ENCODE measurements around the gene ZNF451.

DNA sequence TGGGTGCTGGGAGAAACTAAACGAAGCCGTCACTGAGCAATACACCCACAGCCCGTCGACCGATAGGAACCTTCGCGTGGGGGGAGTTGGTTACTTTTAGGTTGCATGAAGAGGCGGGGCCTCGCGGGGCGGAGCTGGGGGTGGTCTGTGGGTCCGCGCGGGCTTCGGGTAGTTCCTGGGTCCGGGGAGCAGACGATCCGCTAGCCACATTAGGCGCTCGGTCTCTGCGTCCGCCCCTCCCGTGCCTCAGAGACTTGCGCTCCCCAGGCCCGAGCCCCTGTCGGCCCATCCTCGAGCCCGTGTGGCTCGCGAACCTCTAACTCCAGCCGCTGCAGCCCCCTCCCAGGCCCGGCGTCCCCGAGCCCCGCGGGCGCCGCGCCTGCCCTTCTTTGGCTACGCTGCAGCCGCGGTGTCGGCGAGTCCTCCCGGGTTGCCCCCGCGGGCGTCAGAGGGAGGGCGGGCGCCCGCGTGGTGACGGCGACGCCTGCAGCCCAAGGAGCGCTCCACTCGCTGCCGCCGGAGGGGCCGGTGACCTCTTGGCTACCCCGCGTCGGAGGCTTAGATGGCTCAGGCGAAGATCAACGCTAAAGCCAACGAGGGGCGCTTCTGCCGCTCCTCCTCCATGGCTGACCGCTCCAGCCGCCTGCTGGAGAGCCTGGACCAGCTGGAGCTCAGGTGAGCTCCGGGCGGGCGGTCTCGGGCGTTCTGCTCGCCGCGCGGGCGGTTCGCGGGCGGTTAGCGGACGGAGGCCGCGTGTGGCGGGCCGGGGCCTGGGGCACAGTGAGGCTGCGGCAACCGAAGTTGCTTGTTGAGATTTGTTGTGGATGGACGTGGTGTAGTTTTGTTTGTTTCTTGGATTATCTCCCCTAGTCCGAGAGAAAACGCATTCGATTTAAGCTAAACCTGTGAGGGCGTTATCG, 82.4 kb downstream of the ZNF451 start, which contains the start of gene BAG2:
- TF ChIP-seq, protein P1, sequence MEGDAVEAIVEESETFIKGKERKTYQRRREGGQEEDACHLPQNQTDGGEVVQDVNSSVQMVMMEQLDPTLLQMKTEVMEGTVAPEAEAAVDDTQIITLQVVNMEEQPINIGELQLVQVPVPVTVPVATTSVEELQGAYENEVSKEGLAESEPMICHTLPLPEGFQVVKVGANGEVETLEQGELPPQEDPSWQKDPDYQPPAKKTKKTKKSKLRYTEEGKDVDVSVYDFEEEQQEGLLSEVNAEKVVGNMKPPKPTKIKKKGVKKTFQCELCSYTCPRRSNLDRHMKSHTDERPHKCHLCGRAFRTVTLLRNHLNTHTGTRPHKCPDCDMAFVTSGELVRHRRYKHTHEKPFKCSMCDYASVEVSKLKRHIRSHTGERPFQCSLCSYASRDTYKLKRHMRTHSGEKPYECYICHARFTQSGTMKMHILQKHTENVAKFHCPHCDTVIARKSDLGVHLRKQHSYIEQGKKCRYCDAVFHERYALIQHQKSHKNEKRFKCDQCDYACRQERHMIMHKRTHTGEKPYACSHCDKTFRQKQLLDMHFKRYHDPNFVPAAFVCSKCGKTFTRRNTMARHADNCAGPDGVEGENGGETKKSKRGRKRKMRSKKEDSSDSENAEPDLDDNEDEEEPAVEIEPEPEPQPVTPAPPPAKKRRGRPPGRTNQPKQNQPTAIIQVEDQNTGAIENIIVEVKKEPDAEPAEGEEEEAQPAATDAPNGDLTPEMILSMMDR (IDR thresholded peaks at IDR 0.05), result peak; percentile 11 to 54 (median 24)
- TF ChIP-seq POLR2A (IDR thresholded peaks at IDR 0.05), result peak; percentile 79 to 90

All from uterus (tissue), 2 donors.